ENCODE data around the gene INKA2.

INKA2 gene

GRCh38 chr1:111778066-111778465, 38.9 kb upstream of the INKA2 start:
- H3K9me3 ChIP-seq = no peaks in the 10 kb centered on the region
- peaks cover 15% of the 10 kb centered on the region for H3K27me3 ChIP-seq
- no peak for TF ChIP-seq CTCF (IDR thresholded peaks at IDR 0.05)
- no peaks in the 10 kb centered on the region for H3K4me1 ChIP-seq (ENCODE audit: control insufficient read depth in 1 of 2, insufficient read depth in 1 of 2, low read depth in 1 of 2, low read length in 1 of 2)
- no peak overlapping the region for H3K4me3 ChIP-seq (ENCODE audit: low read depth in 1 of 2, low read length in 1 of 2)
- no peaks in the 10 kb centered on the region for H3K36me3 ChIP-seq
- no peak overlapping the region for H3K27ac ChIP-seq

GRCh38 chr1:111777301-111777700, 38.1 kb upstream of the INKA2 start:
- H3K27ac ChIP-seq = no peak overlapping the region
- no peaks in the 10 kb centered on the region for H3K4me1 ChIP-seq (ENCODE audit: control insufficient read depth in 1 of 2, insufficient read depth in 1 of 2, low read depth in 1 of 2, low read length in 1 of 2)
- no peaks in the 10 kb centered on the region for H3K36me3 ChIP-seq
- peaks cover 10% of the 10 kb centered on the region for H3K27me3 ChIP-seq
- H3K9me3 ChIP-seq = no peaks in the 10 kb centered on the region
- H3K4me3 ChIP-seq (ENCODE audit: low read depth in 1 of 2, low read length in 1 of 2) = no peak overlapping the region
- TF ChIP-seq CTCF (IDR thresholded peaks at IDR 0.05) = no peak

- H3K4me1 ChIP-seq (ENCODE audit: control insufficient read depth in 1 of 2, insufficient read depth in 1 of 2, low read depth in 1 of 2, low read length in 1 of 2) = no peaks in the 10 kb centered on the region
- H3K36me3 ChIP-seq = no peaks in the 10 kb centered on the region
- TF ChIP-seq CTCF (IDR thresholded peaks at IDR 0.05) = no peak
- no peaks in the 10 kb centered on the region for H3K9me3 ChIP-seq
- H3K27me3 ChIP-seq = peaks cover 5% of the 10 kb centered on the region
- no peak overlapping the region for H3K27ac ChIP-seq
- H3K4me3 ChIP-seq (ENCODE audit: low read depth in 1 of 2, low read length in 1 of 2) = no peak overlapping the region
These were observed 37.7 kb upstream of the INKA2 start for GRCh38 chr1:111776861-111777260.

- Histone ChIP-seq H3K4me1 (ENCODE audit: control insufficient read depth in 1 of 2, insufficient read depth in 1 of 2, low read depth in 1 of 2, low read length in 1 of 2) (no peaks in the 10 kb centered on the region), H3K27me3 (peaks cover under 1% of the 10 kb centered on the region), H3K4me3 (ENCODE audit: low read depth in 1 of 2, low read length in 1 of 2) (no peak overlapping the region), H3K9me3 (no peaks in the 10 kb centered on the region), H3K27ac (no peak overlapping the region), H3K36me3 (no peaks in the 10 kb centered on the region)
- TF ChIP-seq CTCF (IDR thresholded peaks at IDR 0.05) = no peak
These were observed 37.2 kb upstream of the INKA2 start for GRCh38 chr1:111776391-111776790.

GRCh38 chr1:111775966-111776365, 36.8 kb upstream of the INKA2 start:
- Histone ChIP-seq H3K9me3 (no peaks in the 10 kb centered on the region), H3K4me1 (ENCODE audit: control insufficient read depth in 1 of 2, insufficient read depth in 1 of 2, low read depth in 1 of 2, low read length in 1 of 2) (no peaks in the 10 kb centered on the region), H3K27ac (no peak overlapping the region), H3K36me3 (no peaks in the 10 kb centered on the region), H3K4me3 (ENCODE audit: low read depth in 1 of 2, low read length in 1 of 2) (no peak overlapping the region), H3K27me3 (no peaks in the 10 kb centered on the region)
- TF ChIP-seq CTCF (IDR thresholded peaks at IDR 0.05) = no peak

GRCh38 chr1:111770916-111771315, 31.7 kb upstream of the INKA2 start:
- Histone ChIP-seq H3K9me3 (no peaks in the 10 kb centered on the region), H3K36me3 (peaks cover 16% of the 10 kb centered on the region), H3K4me1 (ENCODE audit: control insufficient read depth in 1 of 2, insufficient read depth in 1 of 2, low read depth in 1 of 2, low read length in 1 of 2) (peaks cover 0 to 4% of the 10 kb centered on the region in 2 experiments), H3K27me3 (no peaks in the 10 kb centered on the region), H3K4me3 (ENCODE audit: low read depth in 1 of 2, low read length in 1 of 2) (no peak overlapping the region), H3K27ac (no peak overlapping the region)
- TF ChIP-seq CTCF (IDR thresholded peaks at IDR 0.05) = no peak

Measured in neutrophil (primary cell).